HepG2 (cell line): ENCODE measurements around the gene ADGRD1. TPM values are rescaled to one million over a fixed set of nuclear protein-coding genes. Genes with fewer than 3 reads are reported as not detected.

ENCODE experiments used
- ATAC-seq: fragments of 200-7000 bp; cut with Tn5 transposase; 3 replicates; pipeline ENCODE4 v1.9.1; 2020; ENCODE audit warnings: mild to moderate bottlenecking, moderate library complexity
- BruUV-seq: library from RNA; stranded (reverse); fragments of 400-500 nt; replicated peaks from 2 replicates; lab custom pipeline; 2021; lab: Mats Ljungman, UMichigan
- CTCF ChIA-PET: fragments of 300-600 bp; formaldehyde crosslinking; extraction: SDS; loops from one replicate; lab custom pipeline; 2021; ENCODE audit warnings: low total read pairs, inconsistent platforms, low intra/inter-chr PET ratio; lab: Yijun Ruan, JAX
- POLR2A ChIA-PET: fragments of 350-600 bp; sonication (Branson Sonifier 250); formaldehyde crosslinking; loops from one replicate; lab custom pipeline; 2020; ENCODE audit warnings: antibody characterized with exemption, inconsistent platforms; lab: Yijun Ruan, JAX
- DNase-seq: peaks from one replicate; pipeline ENCODE4 v3.0.0-alpha.2; 2015; ENCODE audit warnings: low spot score
- FAIRE-seq: peaks from 3 replicates; lab custom pipeline; 2011; peaks lifted over from hg19 to GRCh38; lab: Jason Lieb, UNC
- H2AFZ ChIP-seq: one replicate; pipeline ENCODE4 v1.6.1; 2011; ENCODE audit warnings: low read length, inconsistent platforms
- H3K27ac ChIP-seq: fragments of 300-600 bp; 3 replicates; pipeline ENCODE4 v1.8.0; 2011; ENCODE audit warnings: mixed run types, mild to moderate bottlenecking, mixed read lengths, low read length, inconsistent platforms; ENCODE audit not compliant: insufficient read depth; ENCODE audit errors: extremely low read length
- H3K27me3 ChIP-seq, 2 experiments: fragments of 200-600 bp in 1 of 2; 2 replicates in 1 of 2; 3 replicates in 1 of 2; pipeline versions ENCODE4 v1.6.0 to v1.8.0; 2011; ENCODE audit warnings: low read length in 2 of 2, mild to moderate bottlenecking in 2 of 2, moderate library complexity in 2 of 2, inconsistent platforms in 1 of 2; ENCODE audit not compliant: insufficient read depth in 2 of 2, control insufficient read depth in 1 of 2
- H3K36me3 ChIP-seq, 2 experiments: fragments of 200-600 bp in 1 of 2; replicated peaks in 1 of 2; 2 replicates in 1 of 2; 3 replicates in 1 of 2; pipeline versions ENCODE4 v1.5.1 to v1.8.0; 2011; ENCODE audit warnings: low read length in 2 of 2, inconsistent platforms in 1 of 2; ENCODE audit not compliant: insufficient read depth in 2 of 2, control insufficient read depth in 1 of 2
- H3K4me1 ChIP-seq: 2 replicates; pipeline ENCODE4 v1.5.1; 2012; ENCODE audit warnings: low read length, inconsistent platforms; ENCODE audit not compliant: insufficient read depth
- H3K4me2 ChIP-seq: 2 replicates; pipeline ENCODE4 v1.6.0; 2011; ENCODE audit warnings: low read depth, low read length, inconsistent platforms
- H3K4me3 ChIP-seq, 3 experiments: fragments of 200-600 bp in 1 of 3; sonication (generic), shearing (Covaris generic) in 1 of 3; replicated peaks in 1 of 3; 2 replicates each; pipeline ENCODE4 v1.5.1; 2011 to 2016; ENCODE audit warnings: low read length in 3 of 3, inconsistent platforms in 2 of 3, low read depth in 2 of 3, mild to moderate bottlenecking in 2 of 3, control low read depth in 1 of 3, mixed read lengths in 1 of 3; ENCODE audit not compliant: insufficient read depth in 1 of 3
- H3K79me2 ChIP-seq: one replicate; pipeline ENCODE4 v1.6.1; 2011; ENCODE audit warnings: low read length, inconsistent platforms; ENCODE audit not compliant: insufficient read depth
- H3K9ac ChIP-seq: 2 replicates; pipeline ENCODE4 v1.6.0; 2011; ENCODE audit warnings: mild to moderate bottlenecking, low read depth, low read length, inconsistent platforms; ENCODE audit not compliant: insufficient read depth
- H3K9me3 ChIP-seq: 2 replicates; pipeline ENCODE4 v1.5.1; 2012; ENCODE audit warnings: mild to moderate bottlenecking, low read length
- H4K20me1 ChIP-seq: 2 replicates; pipeline ENCODE4 v1.6.0; 2011; ENCODE audit warnings: inconsistent platforms, mild to moderate bottlenecking, low read length, moderate library complexity; ENCODE audit not compliant: insufficient read depth
- SCMH1 ChIP-seq: sonication (generic); formaldehyde crosslinking; IDR thresholded peaks from 2 replicates; pipeline ENCODE4 v1.9.0; 2021; ENCODE audit warnings: missing genetic modification reagents, mild to moderate bottlenecking, borderline replicate concordance
- ZFP36L1 ChIP-seq: sonication (generic); formaldehyde crosslinking; IDR thresholded peaks from 2 replicates; pipeline ENCODE4 v1.8.0; 2022; ENCODE audit warnings: mild to moderate bottlenecking, missing genetic modification reagents, moderate library complexity
- ZNF331 ChIP-seq: sonication (generic); formaldehyde crosslinking; IDR thresholded peaks from 2 replicates; pipeline ENCODE4 v1.4.0; 2020; ENCODE audit warnings: missing genetic modification reagents
- ZNF569 ChIP-seq: sonication (generic); formaldehyde crosslinking; IDR thresholded peaks from 2 replicates; pipeline ENCODE4 v1.5.0; 2020; ENCODE audit warnings: mild to moderate bottlenecking, missing genetic modification reagents, moderate library complexity, borderline replicate concordance
- WGBS: methylation state at CpG from one replicate; pipeline ENCODE4 v1.1.6; 2017; ENCODE audit warnings: low lambda C conversion rate; 5-methylcytosine and 5-hydroxymethylcytosine counted together
- in situ Hi-C: cut with HindIII; loops from 2 replicates; pipeline ENCODE4 v1.10.0; 2017; ENCODE audit warnings: low pct_unique_long_range_greater_than_20kb; ENCODE audit not compliant: extremely low pct_ligation_motif_present
- intact Hi-C: fragments of 100-400 bp; cut with micrococcal nuclease; formaldehyde crosslinking; loops from one replicate; pipeline ENCODE4 v1.10.0; 2022; ENCODE audit not compliant: unreplicated experiment
- polyA plus RNA-seq, 8 experiments: library from polyadenylated mRNA; depleted of rRNA in 3 of 8; stranded (reverse) in 7 of 8; unstranded in 1 of 8; fragments of >200 nt; fragmentation: Illumina TruSeq in 4 of 8; extraction: Trizol in 4 of 8; gene quantifications; 2 replicates each; pipeline versions ENCODE4 v1.2.1 to v1.2.3, GENCODE V29; 2011 to 2016; ENCODE audit warnings: low read depth in 4 of 8, missing spikeins in 1 of 8, mixed read lengths in 1 of 8; ENCODE audit not compliant: insufficient read depth in 1 of 8
- total RNA-seq, 5 experiments: library from RNA; depleted of rRNA; stranded (reverse); fragments of >200 nt; fragmentation: Illumina TruSeq; extraction: Trizol; gene quantifications; 2 replicates each; pipeline ENCODE4 v1.2.3, GENCODE V29; 2016; ENCODE audit warnings: low read depth in 1 of 5
- TF ChIP-seq, protein P1 (sequence below): sonication (generic); formaldehyde crosslinking; IDR thresholded peaks from 2 replicates; pipeline ENCODE4 v1.9.0; 2021; ENCODE audit warnings: missing genetic modification reagents, mild to moderate bottlenecking, borderline replicate concordance
- TF ChIP-seq, protein P2 (sequence below): sonication (generic); formaldehyde crosslinking; IDR thresholded peaks from 2 replicates; pipeline ENCODE4 v1.8.1; 2023; ENCODE audit warnings: mild to moderate bottlenecking, missing genetic modification reagents, borderline replicate concordance
- TF ChIP-seq, protein P3 (sequence below): sonication (generic); formaldehyde crosslinking; IDR thresholded peaks from 2 replicates; pipeline ENCODE4 v1.4.0; 2020; ENCODE audit warnings: missing genetic modification reagents
- TF ChIP-seq, protein P4 (sequence below): sonication (generic); formaldehyde crosslinking; IDR thresholded peaks from 2 replicates; pipeline ENCODE4 v1.4.0; 2020; ENCODE audit warnings: low read depth, mild to moderate bottlenecking, missing genetic modification reagents
- TF ChIP-seq, protein P5 (sequence below): IDR thresholded peaks from 2 replicates; pipeline ENCODE4 v1.6.1; 2016; ENCODE audit warnings: low read depth, missing genetic modification reagents, missing compliant biosample characterization
- TF ChIP-seq, protein P6 (sequence below): fragments of 450-650 bp; IDR thresholded peaks from 2 replicates; pipeline ENCODE4 v1.6.1; 2016

The ADGRD1 gene
- total and polyA plus RNA-seq, 2 of the 13 experiments (the other 11 are each of a cell fraction or from before 2014, with no cell fraction given), result 0.46 to 12.4 TPM

DNA sequence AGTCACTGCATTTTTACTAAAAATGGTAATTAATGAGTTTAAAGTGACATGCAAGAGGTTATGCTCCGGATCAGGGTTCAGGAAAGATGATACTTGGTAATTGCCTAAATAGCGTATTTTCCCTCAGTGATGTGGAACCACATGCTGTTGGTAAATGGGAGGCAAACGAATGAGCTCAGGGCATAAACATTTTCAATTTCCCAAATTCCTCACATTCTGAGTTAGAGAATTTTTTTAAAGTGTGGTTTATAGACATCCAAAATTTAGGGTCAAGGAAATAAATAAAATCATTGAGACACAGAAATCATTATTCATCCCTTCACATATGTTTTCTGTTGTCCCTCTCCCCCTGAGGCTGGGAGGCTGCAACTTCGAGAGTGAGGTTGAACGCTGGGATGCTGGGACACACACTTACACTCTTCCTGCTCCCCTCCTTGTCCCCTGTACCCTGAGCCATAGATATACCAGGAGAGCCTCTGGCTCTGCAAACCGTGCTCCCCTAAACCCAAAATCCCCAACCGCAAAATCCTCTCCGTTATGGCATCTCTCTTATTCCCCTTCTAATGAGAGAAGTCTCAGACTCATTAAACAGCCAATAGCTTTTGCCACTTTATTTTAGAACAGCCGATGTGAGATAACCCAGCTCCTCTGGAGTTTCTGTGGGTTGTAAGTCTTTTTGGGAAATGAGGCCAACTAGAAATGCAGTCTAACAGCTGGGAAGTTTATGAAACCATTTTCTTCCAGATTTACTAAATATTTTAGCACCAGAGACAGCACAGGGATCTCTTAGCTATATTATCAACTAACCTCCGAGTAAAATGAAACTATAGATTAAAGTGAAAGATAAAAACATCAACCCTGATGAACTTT, 21.4 kb upstream of the ADGRD1 start:
- no peaks in the 10 kb centered on the region for H3K9me3 ChIP-seq
- H3K36me3 ChIP-seq, result no peaks in the 10 kb centered on the region
- no peak overlapping the region for H3K4me2 ChIP-seq
- intact Hi-C loops, result no loop called here
- in situ Hi-C loops, result no loop called here
- 36% methylated on average over 10 of the region's 10 CpGs for WGBS
- no peak overlapping the region for H3K9ac ChIP-seq
- no peaks in the 10 kb centered on the region for H3K79me2 ChIP-seq
- no TSS peak for BruUV-seq
- H3K4me1 ChIP-seq, result peaks cover 13% of the 10 kb centered on the region
- H3K27ac ChIP-seq, result no peak overlapping the region
- DNase-seq (no peak), ATAC-seq (no peak), FAIRE-seq (no peak)
- ChIA-PET CTCF (no interaction called here), POLR2A (interaction anchor here (1.1 kb wide), 1 partner anchor 51 kb away, joined by 3 read pairs; no protein-coding TSS in a partner anchor)
- peaks cover 4 to 34% of the 10 kb centered on the region in 2 experiments; a peak in 4 of 5 replicates for H3K27me3 ChIP-seq
- no peak overlapping the region for H3K4me3 ChIP-seq
- no peak overlapping the region for H2AFZ ChIP-seq
- TF ChIP-seq ZFP36L1 (CRISPR knock-in tag) (no peak), ZNF569 (no peak), SCMH1 (CRISPR knock-in tag) (no peak), ZNF331 (CRISPR knock-in tag) (no peak)
- TF ChIP-seq, protein P1, sequence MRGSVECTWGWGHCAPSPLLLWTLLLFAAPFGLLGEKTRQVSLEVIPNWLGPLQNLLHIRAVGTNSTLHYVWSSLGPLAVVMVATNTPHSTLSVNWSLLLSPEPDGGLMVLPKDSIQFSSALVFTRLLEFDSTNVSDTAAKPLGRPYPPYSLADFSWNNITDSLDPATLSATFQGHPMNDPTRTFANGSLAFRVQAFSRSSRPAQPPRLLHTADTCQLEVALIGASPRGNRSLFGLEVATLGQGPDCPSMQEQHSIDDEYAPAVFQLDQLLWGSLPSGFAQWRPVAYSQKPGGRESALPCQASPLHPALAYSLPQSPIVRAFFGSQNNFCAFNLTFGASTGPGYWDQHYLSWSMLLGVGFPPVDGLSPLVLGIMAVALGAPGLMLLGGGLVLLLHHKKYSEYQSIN (CRISPR knock-in tag), result no peak
- TF ChIP-seq, protein P2, sequence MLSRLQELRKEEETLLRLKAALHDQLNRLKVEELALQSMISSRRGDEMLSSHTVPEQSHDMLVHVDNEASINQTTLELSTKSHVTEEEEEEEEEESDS, result no peak
- TF ChIP-seq, protein P3, sequence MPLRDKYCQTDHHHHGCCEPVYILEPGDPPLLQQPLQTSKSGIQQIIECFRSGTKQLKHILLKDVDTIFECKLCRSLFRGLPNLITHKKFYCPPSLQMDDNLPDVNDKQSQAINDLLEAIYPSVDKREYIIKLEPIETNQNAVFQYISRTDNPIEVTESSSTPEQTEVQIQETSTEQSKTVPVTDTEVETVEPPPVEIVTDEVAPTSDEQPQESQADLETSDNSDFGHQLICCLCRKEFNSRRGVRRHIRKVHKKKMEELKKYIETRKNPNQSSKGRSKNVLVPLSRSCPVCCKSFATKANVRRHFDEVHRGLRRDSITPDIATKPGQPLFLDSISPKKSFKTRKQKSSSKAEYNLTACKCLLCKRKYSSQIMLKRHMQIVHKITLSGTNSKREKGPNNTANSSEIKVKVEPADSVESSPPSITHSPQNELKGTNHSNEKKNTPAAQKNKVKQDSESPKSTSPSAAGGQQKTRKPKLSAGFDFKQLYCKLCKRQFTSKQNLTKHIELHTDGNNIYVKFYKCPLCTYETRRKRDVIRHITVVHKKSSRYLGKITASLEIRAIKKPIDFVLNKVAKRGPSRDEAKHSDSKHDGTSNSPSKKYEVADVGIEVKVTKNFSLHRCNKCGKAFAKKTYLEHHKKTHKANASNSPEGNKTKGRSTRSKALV (CRISPR knock-in tag), result no peak
- TF ChIP-seq, protein P4, sequence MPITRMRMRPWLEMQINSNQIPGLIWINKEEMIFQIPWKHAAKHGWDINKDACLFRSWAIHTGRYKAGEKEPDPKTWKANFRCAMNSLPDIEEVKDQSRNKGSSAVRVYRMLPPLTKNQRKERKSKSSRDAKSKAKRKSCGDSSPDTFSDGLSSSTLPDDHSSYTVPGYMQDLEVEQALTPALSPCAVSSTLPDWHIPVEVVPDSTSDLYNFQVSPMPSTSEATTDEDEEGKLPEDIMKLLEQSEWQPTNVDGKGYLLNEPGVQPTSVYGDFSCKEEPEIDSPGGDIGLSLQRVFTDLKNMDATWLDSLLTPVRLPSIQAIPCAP (CRISPR knock-in tag), result no peak
- TF ChIP-seq, protein P5, sequence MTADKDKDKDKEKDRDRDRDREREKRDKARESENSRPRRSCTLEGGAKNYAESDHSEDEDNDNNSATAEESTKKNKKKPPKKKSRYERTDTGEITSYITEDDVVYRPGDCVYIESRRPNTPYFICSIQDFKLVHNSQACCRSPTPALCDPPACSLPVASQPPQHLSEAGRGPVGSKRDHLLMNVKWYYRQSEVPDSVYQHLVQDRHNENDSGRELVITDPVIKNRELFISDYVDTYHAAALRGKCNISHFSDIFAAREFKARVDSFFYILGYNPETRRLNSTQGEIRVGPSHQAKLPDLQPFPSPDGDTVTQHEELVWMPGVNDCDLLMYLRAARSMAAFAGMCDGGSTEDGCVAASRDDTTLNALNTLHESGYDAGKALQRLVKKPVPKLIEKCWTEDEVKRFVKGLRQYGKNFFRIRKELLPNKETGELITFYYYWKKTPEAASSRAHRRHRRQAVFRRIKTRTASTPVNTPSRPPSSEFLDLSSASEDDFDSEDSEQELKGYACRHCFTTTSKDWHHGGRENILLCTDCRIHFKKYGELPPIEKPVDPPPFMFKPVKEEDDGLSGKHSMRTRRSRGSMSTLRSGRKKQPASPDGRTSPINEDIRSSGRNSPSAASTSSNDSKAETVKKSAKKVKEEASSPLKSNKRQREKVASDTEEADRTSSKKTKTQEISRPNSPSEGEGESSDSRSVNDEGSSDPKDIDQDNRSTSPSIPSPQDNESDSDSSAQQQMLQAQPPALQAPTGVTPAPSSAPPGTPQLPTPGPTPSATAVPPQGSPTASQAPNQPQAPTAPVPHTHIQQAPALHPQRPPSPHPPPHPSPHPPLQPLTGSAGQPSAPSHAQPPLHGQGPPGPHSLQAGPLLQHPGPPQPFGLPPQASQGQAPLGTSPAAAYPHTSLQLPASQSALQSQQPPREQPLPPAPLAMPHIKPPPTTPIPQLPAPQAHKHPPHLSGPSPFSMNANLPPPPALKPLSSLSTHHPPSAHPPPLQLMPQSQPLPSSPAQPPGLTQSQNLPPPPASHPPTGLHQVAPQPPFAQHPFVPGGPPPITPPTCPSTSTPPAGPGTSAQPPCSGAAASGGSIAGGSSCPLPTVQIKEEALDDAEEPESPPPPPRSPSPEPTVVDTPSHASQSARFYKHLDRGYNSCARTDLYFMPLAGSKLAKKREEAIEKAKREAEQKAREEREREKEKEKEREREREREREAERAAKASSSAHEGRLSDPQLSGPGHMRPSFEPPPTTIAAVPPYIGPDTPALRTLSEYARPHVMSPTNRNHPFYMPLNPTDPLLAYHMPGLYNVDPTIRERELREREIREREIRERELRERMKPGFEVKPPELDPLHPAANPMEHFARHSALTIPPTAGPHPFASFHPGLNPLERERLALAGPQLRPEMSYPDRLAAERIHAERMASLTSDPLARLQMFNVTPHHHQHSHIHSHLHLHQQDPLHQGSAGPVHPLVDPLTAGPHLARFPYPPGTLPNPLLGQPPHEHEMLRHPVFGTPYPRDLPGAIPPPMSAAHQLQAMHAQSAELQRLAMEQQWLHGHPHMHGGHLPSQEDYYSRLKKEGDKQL, result no peak
- TF ChIP-seq, protein P6, sequence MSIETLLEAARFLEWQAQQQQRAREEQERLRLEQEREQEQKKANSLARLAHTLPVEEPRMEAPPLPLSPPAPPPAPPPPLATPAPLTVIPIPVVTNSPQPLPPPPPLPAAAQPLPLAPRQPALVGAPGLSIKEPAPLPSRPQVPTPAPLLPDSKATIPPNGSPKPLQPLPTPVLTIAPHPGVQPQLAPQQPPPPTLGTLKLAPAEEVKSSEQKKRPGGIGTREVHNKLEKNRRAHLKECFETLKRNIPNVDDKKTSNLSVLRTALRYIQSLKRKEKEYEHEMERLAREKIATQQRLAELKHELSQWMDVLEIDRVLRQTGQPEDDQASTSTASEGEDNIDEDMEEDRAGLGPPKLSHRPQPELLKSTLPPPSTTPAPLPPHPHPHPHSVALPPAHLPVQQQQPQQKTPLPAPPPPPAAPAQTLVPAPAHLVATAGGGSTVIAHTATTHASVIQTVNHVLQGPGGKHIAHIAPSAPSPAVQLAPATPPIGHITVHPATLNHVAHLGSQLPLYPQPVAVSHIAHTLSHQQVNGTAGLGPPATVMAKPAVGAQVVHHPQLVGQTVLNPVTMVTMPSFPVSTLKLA, result no peak
- no peaks in the 10 kb centered on the region for H4K20me1 ChIP-seq
